WTC11 (cell line): ENCODE results near the gene TMPRSS11B.

Experiments
- CREB1 ChIP-seq: sonication (generic); formaldehyde crosslinking; IDR thresholded peaks from 2 replicates; pipeline ENCODE4 v1.8.0; 2023; ENCODE audit warnings: mild to moderate bottlenecking, missing genetic modification reagents
- ETV6 ChIP-seq: sonication (generic); formaldehyde crosslinking; IDR thresholded peaks from 2 replicates; pipeline ENCODE4 v1.8.1; 2022; ENCODE audit warnings: mild to moderate bottlenecking, missing genetic modification reagents
- MYBL2 ChIP-seq: sonication (generic); formaldehyde crosslinking; IDR thresholded peaks from 2 replicates; pipeline ENCODE4 v1.8.1; 2023; ENCODE audit warnings: mild to moderate bottlenecking, moderate library complexity, missing genetic modification reagents
- TF ChIP-seq, protein P1 (sequence below): sonication (generic); formaldehyde crosslinking; IDR thresholded peaks from 2 replicates; pipeline ENCODE4 v1.8.0; 2022; ENCODE audit warnings: mild to moderate bottlenecking, missing genetic modification reagents
- TF ChIP-seq, protein P2 (sequence below): fragments of 200-600 bp; IDR thresholded peaks from 2 replicates; pipeline ENCODE4 v1.8.0; 2022; ENCODE audit warnings: antibody characterized with exemption
- TF ChIP-seq, protein P3 (sequence below): sonication (generic); formaldehyde crosslinking; IDR thresholded peaks from 2 replicates; pipeline ENCODE4 v1.8.1; 2023; ENCODE audit warnings: mild to moderate bottlenecking, missing genetic modification reagents, moderate library complexity

DNA sequence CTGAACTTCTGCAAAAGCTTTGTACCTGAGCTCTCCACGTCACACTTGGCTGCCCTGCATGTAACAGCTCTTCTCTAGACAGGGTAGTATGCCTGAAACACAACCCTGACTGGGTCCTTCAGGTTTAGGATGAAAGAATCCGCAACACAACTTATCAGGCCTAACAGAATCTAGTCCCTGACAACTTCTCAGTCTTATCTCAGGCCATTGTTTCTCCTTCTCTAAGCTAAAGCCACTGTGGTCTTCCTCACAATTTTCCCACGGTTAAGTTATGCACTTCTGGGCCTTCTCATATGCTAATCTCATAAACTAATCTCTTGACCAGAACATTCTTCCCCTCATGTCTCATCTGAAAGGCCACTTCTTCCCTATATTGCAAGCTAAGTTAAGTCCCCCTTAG is 10.8 kb upstream of the TMPRSS11B start:
- TF ChIP-seq, protein P1, sequence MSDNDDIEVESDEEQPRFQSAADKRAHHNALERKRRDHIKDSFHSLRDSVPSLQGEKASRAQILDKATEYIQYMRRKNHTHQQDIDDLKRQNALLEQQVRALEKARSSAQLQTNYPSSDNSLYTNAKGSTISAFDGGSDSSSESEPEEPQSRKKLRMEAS (CRISPR knock-in tag), result no peak
- TF ChIP-seq, protein P2, sequence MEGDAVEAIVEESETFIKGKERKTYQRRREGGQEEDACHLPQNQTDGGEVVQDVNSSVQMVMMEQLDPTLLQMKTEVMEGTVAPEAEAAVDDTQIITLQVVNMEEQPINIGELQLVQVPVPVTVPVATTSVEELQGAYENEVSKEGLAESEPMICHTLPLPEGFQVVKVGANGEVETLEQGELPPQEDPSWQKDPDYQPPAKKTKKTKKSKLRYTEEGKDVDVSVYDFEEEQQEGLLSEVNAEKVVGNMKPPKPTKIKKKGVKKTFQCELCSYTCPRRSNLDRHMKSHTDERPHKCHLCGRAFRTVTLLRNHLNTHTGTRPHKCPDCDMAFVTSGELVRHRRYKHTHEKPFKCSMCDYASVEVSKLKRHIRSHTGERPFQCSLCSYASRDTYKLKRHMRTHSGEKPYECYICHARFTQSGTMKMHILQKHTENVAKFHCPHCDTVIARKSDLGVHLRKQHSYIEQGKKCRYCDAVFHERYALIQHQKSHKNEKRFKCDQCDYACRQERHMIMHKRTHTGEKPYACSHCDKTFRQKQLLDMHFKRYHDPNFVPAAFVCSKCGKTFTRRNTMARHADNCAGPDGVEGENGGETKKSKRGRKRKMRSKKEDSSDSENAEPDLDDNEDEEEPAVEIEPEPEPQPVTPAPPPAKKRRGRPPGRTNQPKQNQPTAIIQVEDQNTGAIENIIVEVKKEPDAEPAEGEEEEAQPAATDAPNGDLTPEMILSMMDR, result no peak
- no peak for TF ChIP-seq ETV6 (CRISPR knock-in tag)
- TF ChIP-seq, protein P3, sequence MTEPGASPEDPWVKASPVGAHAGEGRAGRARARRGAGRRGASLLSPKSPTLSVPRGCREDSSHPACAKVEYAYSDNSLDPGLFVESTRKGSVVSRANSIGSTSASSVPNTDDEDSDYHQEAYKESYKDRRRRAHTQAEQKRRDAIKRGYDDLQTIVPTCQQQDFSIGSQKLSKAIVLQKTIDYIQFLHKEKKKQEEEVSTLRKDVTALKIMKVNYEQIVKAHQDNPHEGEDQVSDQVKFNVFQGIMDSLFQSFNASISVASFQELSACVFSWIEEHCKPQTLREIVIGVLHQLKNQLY, result no peak
- no peak for TF ChIP-seq MYBL2 (CRISPR knock-in tag)
- TF ChIP-seq CREB1 (CRISPR knock-in tag), result no peak
